ENCODE data around the gene USE1. TPM values are rescaled to one million over a fixed set of nuclear protein-coding genes. Genes with fewer than 3 reads are reported as not detected.

USE1 gene
- total RNA-seq, 4 donors from 2014 or later: 11.3 to 24.0 (median 17.9) TPM

DNA sequence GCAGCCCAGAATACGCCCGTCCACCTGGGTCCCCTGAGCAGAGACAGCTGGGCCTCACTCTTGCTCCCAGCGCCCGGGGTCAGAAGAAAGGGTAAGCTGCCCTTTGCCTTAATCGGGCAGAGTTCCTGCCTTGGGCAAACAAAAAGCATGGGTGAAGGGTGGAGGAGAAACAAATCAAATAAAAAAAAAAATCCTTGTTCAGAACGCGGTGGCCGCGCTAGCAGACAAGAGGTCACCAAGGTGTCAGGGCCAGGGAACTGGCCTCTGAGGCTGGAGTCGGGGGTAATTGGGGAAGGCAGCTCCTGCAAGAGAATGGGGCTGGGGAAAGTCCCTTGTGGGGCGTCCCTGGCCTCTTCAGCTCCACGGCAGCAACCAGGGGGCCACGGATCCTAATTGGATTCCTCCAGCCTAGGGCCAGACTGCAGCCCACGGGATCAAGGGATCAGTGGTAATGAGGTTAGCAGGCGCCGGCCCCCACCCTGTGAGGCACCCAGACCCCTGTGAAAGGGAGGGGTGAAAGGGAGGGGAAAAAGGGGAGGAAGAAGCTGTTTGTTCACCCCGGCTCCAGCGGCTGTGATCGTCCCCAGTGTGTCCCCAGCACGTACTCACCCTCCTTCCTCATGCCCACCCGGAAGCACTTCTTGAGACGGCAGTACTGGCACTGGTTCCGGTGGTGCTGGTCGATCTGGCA is 25.1 kb downstream of the USE1 start:
- Histone ChIP-seq H3K36me3 (peaks cover 0 to 37% of the 10 kb centered on the region in 2 donors), H3K27ac (peak overlapping the region in 3 of 4 donors; percentile 73 to 87 (median 86)), H3K4me1 (peaks cover 0 to 62% (median 33%) of the 10 kb centered on the region in 3 donors), H3K27me3 (no peaks in the 10 kb centered on the region), H3K4me3 (no peak overlapping the region), H3K9me3 (no peaks in the 10 kb centered on the region)
- TF ChIP-seq CTCF (IDR thresholded peaks at IDR 0.05) (no peak), EP300 (IDR thresholded peaks at IDR 0.05) (no peak), POLR2A (IDR thresholded peaks at IDR 0.05) (no peak), POLR2AphosphoS5 (IDR thresholded peaks at IDR 0.05) (no peak)
- ATAC-seq: no peak
- WGBS, 2 donors (ENCODE audit: low coverage in 1 of 2): 49 to 73% methylated on average over 3 to 6 of the region's 24 CpGs

- Histone ChIP-seq H3K4me1 (peaks cover 0 to 55% (median 31%) of the 10 kb centered on the region in 3 donors), H3K27me3 (no peaks in the 10 kb centered on the region), H3K4me3 (no peak overlapping the region), H3K36me3 (peaks cover 0 to 37% of the 10 kb centered on the region in 2 donors), H3K9me3 (no peaks in the 10 kb centered on the region), H3K27ac (peak overlapping the region in 3 of 4 donors; percentile 73 to 87 (median 86))
- TF ChIP-seq POLR2AphosphoS5 (IDR thresholded peaks at IDR 0.05): no peak
- TF ChIP-seq EP300 (IDR thresholded peaks at IDR 0.05): no peak
- WGBS, 2 donors (ENCODE audit: low coverage in 1 of 2): 100% methylated on average over 2 of the region's 6 CpGs
- ATAC-seq: no peak
Measured at GRCh38 chr19:17240826-17241399, 25.8 kb downstream of the USE1 start.

GRCh38 chr19:17242431-17243208 is 27.5 kb downstream of the USE1 start:
- no peak for TF ChIP-seq CTCF (IDR thresholded peaks at IDR 0.05)
- TF ChIP-seq POLR2AphosphoS5 (IDR thresholded peaks at IDR 0.05): no peak
- TF ChIP-seq POLR2A (IDR thresholded peaks at IDR 0.05): no peak
- TF ChIP-seq EP300 (IDR thresholded peaks at IDR 0.05): no peak
- Histone ChIP-seq H3K4me3 (peak overlapping the region in 1 of 2 donors; percentile 92), H3K4me1 (peaks cover 0 to 54% (median 31%) of the 10 kb centered on the region in 3 donors), H3K27me3 (no peaks in the 10 kb centered on the region), H3K9me3 (no peaks in the 10 kb centered on the region), H3K27ac (peak overlapping the region; percentile 25 to 94 (median 86)), H3K36me3 (peaks cover 0 to 33% of the 10 kb centered on the region in 2 donors)
- WGBS, 2 donors (ENCODE audit: low coverage in 1 of 2): 54 to 70% methylated on average over 2 to 4 of the region's 8 CpGs
- no peak for ATAC-seq

GRCh38 chr19:17243211-17243829 is 28.2 kb downstream of the USE1 start:
- ATAC-seq: no peak
- Histone ChIP-seq H3K4me1 (peaks cover 0 to 60% (median 31%) of the 10 kb centered on the region in 3 donors), H3K27ac (peak overlapping the region; percentile 74 to 94 (median 86)), H3K9me3 (no peaks in the 10 kb centered on the region), H3K27me3 (no peaks in the 10 kb centered on the region), H3K36me3 (peaks cover 0 to 26% of the 10 kb centered on the region in 2 donors), H3K4me3 (peak overlapping the region; percentile 92 to 93)
- 40% methylated on average over 2 of the region's 8 CpGs; no CpG with 5 or more reads in 1 of the 2 donors for WGBS, 2 donors (ENCODE audit: low coverage in 1 of 2)
- TF ChIP-seq POLR2A (IDR thresholded peaks at IDR 0.05) (no peak), EP300 (IDR thresholded peaks at IDR 0.05) (no peak), POLR2AphosphoS5 (IDR thresholded peaks at IDR 0.05) (no peak), CTCF (IDR thresholded peaks at IDR 0.05) (no peak)
